Measurements from ENCODE around the gene HABP4. TPM values are rescaled to one million over a fixed set of nuclear protein-coding genes. Genes with fewer than 3 reads are reported as not detected.

The HABP4 gene
- total and polyA plus RNA-seq, 9 of the 15 experiments (the other 6 are each of a cell fraction or from before 2014, with no cell fraction given) = 0.38 to 2.4 (median 1.9) TPM

DNA sequence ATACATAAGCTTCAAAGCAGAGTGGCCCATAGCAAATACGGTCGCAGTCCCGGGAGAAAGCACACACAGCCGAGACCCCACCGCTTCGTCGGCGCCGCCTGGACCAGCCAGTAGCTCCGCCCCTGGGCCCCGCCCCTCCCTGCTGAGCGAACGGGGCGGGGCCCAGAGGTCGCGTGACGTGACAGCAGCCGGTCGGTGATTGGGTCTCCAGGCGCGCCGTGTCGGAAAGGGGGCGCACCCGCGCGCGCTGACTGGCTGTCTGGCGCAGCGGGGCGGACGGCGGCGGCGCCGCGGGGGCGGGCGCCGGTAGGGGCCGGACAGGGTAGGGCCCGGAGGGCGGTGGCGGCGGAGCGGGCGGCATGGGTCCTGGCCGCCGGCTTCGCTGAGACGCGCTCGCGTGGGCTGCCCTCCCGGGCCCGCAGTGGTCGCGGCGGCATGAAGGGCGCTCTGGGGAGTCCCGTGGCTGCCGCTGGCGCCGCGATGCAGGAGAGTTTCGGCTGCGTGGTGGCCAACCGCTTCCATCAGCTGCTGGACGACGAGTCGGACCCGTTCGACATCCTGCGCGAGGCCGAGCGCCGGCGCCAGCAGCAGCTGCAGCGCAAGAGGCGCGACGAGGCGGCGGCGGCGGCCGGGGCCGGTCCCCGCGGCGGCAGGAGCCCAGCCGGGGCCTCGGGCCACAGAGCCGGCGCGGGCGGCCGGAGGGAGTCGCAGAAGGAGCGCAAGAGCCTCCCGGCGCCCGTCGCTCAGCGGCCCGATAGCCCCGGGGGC is at the start of gene HABP4 (continued):
- TF ChIP-seq CGGBP1 (CRISPR knock-in tag; IDR thresholded peaks at IDR 0.05) (no peak), MCM3 (IDR thresholded peaks at IDR 0.05) (no peak), FOXJ2 (tag; IDR thresholded peaks at IDR 0.05) (no peak), FUS (optimal IDR thresholded peaks at IDR 0.05; ENCODE audit: low read depth, low read length) (no peak), CHD7 (IDR thresholded peaks at IDR 0.05; ENCODE audit: low read depth, low read length) (no peak), SAP30 (IDR thresholded peaks at IDR 0.05; ENCODE audit: borderline replicate concordance, insufficient read depth, low read depth, low read length, poor library complexity, severe bottlenecking) (peak; percentile 73), ZC3H8 (IDR thresholded peaks at IDR 0.05) (no peak), ZNF347 (CRISPR knock-in tag; IDR thresholded peaks at IDR 0.05; ENCODE audit: low read depth) (no peak), RFX5 (IDR thresholded peaks at IDR 0.05; ENCODE audit: low read depth, low read length) (no peak), POLR2A (conservative IDR thresholded peaks at IDR 0.05) (no peak), NFATC3 (IDR thresholded peaks at IDR 0.05) (no peak), GABPB2 (CRISPR knock-in tag; conservative IDR thresholded peaks at IDR 0.05) (no peak)
- TF ChIP-seq, protein P1, sequence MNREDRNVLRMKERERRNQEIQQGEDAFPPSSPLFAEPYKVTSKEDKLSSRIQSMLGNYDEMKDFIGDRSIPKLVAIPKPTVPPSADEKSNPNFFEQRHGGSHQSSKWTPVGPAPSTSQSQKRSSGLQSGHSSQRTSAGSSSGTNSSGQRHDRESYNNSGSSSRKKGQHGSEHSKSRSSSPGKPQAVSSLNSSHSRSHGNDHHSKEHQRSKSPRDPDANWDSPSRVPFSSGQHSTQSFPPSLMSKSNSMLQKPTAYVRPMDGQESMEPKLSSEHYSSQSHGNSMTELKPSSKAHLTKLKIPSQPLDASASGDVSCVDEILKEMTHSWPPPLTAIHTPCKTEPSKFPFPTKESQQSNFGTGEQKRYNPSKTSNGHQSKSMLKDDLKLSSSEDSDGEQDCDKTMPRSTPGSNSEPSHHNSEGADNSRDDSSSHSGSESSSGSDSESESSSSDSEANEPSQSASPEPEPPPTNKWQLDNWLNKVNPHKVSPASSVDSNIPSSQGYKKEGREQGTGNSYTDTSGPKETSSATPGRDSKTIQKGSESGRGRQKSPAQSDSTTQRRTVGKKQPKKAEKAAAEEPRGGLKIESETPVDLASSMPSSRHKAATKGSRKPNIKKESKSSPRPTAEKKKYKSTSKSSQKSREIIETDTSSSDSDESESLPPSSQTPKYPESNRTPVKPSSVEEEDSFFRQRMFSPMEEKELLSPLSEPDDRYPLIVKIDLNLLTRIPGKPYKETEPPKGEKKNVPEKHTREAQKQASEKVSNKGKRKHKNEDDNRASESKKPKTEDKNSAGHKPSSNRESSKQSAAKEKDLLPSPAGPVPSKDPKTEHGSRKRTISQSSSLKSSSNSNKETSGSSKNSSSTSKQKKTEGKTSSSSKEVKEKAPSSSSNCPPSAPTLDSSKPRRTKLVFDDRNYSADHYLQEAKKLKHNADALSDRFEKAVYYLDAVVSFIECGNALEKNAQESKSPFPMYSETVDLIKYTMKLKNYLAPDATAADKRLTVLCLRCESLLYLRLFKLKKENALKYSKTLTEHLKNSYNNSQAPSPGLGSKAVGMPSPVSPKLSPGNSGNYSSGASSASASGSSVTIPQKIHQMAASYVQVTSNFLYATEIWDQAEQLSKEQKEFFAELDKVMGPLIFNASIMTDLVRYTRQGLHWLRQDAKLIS (CRISPR knock-in tag; IDR thresholded peaks at IDR 0.05) = no peak
